Measurements from ENCODE around the gene MYL7.

The MYL7 gene

DNA sequence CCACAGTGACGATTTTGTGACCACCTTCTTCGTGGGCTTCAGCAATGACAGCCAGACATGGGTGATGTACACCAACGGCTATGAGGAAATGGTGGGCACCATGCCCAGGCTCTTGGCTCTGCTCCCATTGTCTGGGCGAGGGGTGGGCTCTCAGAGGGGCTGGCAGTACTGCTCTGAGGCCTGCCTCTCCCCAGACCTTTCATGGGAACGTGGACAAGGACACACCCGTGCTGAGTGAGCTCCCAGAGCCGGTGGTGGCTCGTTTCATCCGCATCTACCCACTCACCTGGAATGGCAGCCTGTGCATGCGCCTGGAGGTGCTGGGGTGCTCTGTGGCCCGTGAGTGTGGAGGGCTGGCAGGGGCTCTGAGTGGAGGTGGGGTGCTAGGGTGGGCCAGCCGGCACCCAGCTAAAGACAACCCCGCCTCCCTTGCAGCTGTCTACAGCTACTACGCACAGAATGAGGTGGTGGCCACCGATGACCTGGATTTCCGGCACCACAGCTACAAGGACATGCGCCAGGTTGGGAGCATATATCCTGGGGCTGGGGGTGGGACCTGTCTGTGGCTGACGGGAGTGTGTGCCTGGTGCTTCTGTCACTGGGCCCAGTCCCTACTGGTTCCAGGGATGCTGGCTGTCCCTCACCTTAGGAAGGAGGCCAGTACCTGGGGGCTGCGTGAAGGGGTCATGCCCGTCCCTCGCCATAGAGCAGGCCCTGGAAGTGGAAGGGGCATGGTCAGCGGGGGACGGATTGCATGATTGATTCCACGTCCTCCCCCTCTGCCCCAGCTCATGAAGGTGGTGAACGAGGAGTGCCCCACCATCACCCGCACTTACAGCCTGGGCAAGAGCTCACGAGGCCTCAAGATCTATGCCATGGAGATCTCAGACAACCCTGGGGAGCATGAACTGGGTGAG, 30.2 kb downstream of the MYL7 start:
- DNase-seq, result no peak

DNA sequence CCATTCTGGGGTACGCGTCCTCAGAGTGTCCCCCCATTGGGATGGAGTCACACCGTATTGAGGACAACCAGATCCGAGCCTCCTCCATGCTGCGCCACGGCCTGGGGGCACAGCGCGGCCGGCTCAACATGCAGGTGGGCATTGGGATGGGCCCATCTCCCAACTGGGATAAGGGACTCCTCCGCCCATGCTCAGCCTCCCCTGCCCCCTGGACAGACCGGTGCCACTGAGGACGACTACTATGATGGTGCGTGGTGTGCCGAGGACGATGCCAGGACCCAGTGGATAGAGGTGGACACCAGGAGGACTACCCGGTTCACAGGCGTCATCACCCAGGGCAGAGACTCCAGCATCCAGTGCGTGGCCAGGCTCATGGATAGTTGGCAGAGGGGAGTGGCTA, 31.1 kb downstream of the MYL7 start:
- no peak for DNase-seq

DNA sequence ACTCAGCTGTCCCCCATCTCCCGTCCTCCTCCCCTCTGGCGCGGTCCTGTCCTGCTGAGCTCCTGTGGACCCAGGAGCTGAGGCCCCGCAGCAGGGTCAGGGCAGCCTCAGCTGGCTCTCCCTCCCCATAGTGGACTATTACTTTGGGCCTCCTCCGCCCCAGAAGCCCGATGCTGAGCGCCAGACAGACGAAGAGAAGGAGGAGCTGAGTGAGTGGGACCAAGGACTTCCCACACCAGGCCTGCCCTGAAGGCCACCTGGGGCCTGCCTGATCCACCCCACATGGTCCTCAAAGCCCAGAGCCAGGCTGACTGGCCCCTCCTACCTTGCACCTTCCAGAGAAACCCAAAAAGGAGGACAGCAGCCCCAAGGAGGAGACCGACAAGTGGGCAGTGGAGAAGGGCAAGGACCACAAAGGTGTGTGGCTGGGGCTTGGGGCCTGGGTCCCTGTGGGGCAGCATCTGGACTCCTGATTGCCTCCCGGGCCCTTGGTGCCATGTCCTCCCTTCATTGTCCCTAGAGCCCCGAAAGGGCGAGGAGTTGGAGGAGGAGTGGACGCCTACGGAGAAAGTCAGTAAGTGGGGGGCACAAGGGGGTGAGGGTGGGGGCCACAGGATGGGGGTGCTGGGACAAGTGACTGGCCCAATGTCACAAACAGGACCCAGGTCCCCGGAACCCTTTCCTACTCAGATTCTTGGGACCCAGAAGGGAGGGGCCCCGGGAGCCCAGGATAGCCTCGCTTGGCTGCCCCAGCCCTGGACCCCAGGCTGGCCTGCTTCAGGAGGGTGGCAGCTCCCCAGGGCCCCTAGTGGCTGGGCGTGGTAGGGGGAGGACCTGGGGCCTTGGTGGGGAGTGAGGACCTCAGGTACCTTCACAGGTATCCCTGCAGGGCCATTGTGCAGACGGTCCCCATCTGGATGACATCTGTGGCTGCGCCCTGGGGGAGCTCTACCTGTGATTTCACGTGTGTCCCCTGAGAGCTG, 32.1 kb downstream of the MYL7 start:
- DNase-seq, result no peak

DNA sequence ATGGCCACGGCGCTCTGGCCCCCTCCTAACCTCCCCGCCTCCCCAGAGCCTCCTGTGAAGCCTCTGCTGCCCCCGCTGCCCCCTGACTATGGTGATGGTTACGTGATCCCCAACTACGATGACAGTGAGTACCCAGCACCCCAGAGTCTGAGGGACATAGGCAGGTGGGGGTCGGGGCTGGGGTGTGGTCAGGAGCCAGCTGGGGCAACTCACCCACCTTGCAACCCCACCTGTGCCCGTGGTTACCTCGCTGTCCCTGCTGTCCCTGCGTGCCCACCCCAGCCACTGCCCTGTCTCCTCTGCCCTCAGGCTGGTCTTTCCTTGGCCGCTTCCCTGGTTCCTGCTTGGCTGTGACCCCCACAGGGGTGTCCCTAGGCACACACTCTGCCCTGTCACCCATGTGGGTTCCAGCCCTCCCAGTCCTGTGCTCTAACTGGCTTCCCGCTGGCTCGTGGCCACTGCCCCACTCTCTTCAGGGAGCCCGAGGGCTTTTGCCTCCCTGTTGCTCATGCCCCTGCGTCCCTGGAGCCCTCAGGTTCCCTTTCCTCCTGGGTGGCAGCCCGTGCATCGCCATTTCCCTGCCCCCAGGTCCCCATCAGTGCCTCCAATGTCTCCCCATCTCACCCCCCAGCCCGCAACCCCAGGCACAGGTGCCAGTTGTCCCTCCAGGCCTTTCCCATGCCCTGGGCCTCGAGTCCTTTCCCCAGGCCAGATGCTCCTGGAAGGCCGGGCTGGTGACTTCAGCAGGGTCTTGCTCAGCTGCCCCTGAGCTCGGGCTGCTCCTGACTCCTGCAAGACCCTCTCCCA, 33.0 kb downstream of the MYL7 start:
- no peak for DNase-seq

DNA sequence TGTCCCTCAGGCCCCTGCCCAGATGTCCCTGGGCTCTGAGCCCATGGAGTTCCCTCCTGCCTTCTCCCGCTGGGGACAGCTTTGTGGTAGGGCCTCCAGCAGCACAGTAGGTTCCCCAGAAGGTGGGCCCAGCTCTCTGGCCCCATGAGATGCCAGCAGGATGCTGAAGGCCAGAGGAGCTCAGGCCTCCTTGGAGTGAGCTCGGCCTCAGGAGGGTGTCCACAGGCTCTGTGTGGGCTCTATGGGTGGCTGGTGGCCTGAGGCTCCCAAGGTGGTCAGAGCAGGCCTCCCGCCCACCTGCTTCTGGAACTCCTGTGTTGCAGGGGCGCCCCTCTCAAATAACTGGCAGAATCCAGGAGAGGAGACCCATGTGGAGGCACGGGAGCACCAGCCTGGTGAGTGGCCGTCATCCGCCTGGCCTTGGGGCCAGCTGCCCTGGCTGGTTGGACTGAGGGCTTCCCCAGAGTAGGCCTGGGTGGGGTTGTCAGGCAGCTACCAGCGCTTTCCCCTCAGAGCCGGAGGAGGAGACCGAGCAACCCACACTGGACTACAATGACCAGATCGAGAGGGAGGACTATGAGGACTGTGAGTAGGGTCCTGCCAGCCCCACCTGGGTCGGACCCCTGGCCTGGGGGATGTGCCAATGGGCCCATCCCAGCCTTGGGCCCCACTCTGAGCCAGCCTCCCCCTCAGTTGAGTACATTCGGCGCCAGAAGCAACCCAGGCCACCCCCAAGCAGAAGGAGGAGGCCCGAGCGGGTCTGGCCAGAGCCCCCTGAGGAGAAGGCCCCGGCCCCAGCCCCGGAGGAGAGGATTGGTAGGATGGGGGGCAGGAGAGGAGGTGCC, 33.8 kb downstream of the MYL7 start:
- DNase-seq, result no peak

DNA sequence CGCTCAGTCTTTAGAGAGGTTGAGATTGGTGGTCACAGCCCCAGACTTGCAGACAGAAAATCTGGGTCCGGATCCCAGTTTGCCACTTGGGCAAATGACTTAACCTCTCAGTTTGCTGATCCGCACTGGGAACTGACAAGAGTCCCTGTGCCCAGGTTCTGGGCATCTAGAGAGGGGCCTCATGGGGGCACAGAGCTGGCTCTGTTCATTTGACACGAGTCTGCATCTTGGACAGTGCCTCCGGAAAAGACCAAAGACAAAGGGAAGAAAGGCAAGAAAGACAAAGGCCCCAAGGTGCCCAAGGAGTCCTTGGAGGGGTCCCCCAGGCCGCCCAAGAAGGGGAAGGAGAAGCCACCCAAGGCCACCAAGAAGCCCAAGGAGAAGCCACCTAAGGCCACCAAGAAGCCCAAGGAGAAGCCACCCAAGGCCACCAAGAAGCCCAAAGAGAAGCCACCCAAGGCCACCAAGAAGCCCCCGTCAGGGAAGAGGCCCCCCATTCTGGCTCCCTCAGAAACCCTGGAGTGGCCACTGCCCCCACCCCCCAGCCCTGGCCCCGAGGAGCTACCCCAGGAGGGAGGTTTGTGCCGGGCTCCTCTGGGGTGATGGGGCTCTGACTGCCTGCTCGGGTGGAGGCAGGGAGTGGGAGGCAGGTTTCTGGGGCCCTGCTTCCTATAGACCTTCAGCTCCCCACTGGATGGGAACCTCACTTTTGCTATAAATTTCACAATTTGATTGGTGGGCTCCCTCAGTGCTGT, 34.6 kb downstream of the MYL7 start:
- no peak for DNase-seq

DNA sequence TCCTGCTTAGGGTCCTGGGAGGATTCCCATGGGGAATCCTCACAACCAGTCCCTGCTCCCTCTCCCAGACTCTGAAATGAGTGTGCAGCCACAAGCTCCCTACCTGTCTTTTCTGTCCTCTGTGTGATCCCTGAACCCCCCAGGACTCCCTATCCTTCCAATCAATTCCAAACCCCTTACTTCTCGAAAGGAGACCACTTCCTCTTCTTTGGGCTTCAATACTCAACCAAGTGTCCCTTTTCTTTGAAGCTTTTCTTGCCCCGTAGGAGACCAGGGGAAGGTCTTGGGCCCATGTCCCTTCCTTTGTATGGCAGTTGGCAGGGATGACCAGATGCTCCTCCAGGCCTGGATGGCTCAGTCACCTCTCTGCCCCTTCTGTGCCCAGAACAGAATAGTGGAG, 35.3 kb downstream of the MYL7 start:
- no peak for DNase-seq

DNA sequence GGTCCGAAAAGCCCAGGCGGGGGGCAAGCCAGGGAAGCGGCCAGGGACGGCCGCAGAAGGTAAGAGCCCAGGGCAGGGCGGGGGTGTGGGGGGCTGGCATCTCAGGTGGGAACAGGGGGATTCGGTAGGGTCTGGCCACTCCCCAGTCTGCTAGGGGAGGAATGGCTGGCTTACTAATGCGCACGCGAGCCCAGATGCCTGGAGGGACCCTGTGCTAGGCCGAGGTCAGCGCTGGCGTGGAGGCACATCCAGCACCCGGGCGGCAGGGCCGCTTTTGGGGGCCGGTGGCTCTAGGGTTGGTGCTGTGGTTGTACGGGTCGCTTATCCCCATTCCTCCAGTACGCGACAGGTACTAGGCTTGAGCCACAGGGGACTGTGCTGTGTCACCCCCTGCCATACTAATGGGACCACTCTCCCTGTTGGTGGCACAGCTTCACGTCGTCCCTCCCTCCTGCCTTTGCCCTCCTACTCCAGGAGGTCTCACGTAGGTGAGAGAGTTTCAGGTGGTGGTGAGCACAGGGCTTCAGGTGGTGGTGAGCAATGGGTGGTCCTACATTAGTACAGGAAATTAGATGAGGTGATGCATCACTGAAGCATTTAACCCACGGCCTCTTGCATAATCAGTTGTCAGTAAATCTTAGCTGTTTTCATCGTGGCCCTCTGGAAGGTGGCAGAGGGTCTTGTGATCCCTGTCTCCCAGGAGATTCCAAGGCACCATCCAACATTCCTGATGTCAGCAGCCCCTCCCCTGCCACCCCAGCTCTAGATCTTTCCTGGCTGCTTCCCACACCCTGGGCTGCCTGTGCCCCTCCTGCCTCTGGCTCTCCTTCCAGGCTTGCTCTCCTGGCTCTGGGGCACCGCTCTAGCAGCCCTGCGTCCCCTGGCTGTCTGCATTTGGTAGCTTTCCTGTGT, 36.0 kb downstream of the MYL7 start:
- DNase-seq, result no peak

DNA sequence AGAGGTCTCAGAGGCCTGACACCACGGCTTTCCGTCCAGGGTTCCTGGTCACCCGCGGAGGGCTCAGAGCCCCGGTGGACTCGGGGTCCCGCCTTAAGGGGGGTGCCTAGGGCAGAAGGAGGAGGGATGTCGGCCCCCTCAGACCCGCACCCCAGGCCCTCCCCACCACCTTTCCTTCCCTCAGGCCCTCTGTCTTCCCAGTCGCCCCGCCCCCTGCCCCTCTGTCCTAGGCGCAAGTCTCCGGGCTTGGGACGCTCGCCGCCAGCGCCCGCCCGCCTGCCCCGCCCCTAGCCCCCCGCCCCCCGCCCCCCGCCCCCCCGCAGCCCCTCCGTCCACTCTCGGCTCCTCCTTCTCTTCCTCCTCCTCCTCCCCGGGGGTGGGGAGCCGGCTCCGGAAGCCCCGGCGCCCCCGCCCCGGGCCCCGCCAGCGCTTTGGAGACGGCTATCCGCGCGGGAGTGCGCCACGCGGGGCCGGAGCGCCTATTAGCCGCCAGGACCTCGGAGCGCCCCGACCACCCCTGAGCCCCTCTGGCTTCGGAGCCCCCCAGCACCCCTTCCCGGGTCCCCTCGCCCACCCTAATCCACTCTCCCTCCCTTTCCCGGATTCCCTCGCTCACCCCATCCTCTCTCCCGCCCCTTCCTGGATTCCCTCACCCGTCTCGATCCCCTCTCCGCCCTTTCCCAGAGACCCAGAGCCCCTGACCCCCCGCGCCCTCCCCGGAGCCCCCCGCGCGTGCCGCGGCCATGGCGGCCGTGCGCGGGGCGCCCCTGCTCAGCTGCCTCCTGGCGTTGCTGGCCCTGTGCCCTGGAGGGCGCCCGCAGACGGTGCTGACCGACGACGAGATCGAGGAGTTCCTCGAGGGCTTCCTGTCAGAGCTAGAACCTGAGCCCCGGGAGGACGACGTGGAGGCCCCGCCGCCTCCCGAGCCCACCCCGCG, 36.9 kb downstream of the MYL7 start, which contains the start of gene AEBP1:
Gene AEBP1 (plus strand): TSS at position 423 of the 937 bp plus-strand sequence. CDS start 321 bp downstream, at position 744.
- no peak for DNase-seq

DNA sequence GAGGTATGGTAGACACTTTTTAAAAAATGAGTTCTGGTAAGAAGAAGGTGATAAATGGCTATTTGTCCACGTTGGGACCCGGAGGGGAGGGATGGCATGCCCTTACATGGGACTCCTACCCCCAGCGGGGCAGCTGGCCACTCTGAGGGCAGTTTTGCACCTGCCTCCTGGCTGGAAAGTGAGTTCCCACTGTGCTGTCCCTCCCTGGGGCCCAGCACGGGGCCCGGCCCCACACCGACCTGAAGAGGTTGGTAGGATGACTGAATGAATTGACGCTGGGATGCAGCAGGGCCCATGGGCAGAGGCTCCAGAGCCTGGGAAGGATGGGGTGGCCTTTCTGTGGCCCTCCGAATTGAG, 37.6 kb downstream of the MYL7 start:
- no peak for DNase-seq

DNA sequence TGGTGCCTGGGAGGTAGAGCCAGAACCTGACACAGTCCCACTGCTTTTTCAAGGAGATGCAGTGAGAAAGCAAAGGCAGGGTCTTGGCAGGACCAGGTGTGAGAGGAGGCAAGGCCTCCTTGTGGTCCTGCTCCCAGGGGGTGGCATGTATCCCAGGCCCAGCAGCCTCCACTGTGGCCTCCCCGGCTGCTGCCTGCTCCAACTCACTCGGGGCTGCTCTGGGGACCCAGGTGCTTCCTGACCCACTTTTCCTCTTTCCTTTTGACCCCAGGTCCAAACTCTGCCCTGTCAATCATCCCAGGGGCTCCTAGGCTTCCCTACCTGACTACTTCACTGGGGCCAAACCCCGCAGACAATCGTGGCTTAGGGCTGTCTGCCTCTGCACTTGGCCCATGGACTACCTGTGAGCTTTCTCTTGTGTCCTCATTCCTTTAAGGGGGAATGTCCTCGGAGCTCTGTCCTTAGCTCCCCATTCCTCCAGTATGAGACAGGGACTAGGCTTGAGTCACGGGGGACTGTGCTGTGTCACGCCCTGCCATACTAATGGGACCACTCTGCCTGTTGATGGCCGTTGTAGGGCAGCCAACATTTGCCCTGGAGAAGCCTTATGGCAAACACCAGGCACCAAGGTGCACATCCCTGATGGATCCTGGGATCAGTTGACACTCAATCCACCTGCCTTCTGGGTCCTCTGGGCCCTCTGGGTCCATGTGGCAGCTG, 38.1 kb downstream of the MYL7 start:
- DNase-seq, result no peak

DNA sequence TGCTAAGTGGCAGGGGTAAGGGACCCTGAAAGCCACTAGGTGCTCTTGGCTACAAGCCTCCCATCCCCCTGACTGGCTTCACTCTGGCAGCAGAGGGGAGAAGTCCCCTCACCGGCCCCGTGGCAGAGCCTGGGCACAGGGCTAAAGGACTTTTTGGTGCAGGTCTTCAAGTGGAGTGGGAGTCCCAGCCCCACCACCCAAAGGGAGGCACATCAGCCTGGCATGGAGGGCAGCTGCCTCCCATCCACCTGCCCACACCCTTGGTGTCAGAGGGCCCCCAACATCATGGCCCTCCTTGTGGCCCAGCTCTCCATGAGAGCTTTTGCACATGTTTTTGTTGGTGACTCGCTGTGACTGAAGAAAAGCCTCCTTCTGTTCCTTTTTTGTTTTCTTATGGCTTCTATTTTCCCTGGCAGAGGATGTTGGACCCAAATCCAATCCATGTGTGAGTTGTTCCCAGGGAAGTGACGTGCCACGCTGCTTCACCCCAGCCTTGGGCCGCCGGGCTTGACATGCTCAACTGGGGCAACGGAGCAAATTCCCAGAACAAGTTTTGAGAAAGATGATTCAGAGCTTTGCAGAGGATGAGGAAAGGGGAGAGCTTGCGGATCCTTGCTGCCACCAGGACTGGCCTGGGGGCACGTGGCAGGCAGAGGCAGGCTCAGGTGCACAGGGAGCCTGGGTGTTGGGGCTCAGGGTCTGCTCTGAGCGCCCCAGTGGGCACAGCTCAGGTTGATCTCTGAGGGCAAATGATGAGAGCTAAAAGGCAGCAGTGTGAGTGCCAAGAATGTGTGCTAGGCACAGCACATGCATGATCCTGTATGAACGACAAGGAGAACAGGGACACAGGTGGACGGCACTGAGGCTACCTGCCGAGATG, 38.9 kb downstream of the MYL7 start:
- no peak for DNase-seq

DNA sequence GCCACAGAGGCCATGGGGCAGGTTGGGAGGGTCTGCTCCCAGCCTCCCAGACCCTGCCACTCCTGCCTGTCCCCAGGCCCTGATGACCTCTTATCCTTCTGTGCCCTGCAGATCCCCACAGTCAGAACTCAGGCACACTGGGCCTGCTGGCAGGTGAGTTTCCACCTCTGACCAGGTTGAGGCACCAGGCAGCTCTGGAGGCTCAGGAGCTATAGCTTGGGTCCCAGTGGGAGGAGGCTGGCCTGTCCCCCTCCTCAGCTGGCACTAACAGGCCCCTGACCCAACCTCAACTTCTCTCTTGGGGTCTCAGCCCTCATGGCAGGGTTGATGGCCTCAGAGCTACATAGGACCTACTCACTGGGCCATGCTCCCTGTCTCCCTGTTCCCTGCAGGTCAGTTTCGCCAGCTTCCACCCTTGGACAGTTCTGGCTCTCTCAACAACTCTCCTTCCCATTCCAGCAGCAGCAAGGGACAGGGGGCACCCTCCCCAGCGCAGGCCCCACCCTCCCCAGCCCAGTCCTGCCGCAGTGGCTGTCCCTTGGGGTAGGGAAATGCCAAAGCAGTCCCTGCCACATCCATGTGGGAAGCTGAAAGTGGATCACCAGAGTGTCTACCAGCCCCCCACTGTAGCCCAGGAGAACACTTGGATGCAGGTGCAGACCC, 39.7 kb downstream of the MYL7 start:
- DNase-seq, result no peak

DNA sequence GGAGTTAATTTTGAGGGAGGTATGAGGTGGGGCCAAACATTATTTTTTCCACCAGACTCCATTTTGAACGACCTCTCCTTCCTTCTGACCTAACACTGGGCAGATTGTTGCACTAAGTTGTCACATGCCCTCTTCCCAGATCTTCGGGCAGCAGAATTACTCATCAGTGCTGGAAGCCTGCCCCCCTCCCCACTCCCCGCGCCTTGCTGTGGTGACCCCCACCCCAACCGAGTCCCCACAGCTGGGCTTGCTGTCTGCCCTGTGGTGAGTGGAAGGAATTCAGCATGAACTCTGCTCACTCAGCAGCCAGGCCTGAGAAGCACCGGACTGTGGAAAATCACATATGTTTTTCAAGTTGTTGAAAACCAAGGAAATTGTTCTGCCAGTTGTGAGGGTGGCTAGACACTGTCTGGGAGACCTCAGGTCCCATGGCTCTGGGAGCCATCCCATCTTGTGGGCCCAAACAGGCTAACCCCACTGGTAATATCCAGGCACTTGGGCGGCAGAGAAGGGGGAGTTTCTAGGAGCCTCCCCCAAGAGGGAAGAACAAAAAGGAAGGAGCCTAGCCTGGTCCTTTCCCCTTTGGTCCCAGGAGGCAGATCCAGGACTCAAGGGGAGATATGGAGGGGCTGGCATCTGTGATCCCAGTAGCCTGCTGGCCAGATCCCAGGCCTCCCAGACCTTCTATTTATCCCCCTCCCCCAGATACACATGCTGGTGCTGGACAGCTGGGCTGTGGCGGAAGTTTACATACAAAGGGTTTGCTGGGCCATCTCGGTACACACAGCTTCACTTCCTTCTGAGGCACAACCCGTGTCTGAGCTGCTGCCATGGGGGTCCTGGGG, 40.5 kb downstream of the MYL7 start:
- no peak for DNase-seq

DNA sequence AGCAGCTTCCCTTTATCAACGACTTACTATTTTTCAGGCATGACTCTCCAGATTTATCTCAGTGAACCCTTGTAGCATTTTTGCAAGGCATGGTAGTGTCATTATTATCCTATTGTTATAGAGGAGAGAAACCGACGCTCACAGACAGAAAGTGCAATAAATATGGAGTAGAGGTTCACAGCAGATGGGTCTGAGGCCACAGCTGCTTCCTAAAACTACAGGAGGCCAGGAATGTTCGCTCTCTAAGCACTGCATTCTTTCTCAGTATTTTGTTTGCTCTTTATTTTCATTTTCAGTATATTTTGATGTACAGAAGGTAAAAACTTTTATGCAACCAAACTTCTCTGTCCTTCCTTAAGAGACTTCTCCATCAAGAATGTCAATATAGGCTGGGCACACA, 41.5 kb downstream of the MYL7 start:
- DNase-seq, result no peak

All from activated CD4-positive, alpha-beta T cell treated with anti-CD3 and anti-CD28 coated beads, Interleukin-2, amount 50 U/mL, for 16 hours (primary cell).